K562 (cell line): ENCODE data around the gene HMX2. TPM values are rescaled to one million over a fixed set of nuclear protein-coding genes. Genes with fewer than 3 reads are reported as not detected.
A peak's percentile ranks its signal among the peaks of the same experiment; 100 is the strongest.

Source experiments
- ATAC-seq: fragments of 200-7000 bp; cut with Tn5 transposase; 3 replicates; pipeline ENCODE4 v1.9.1; 2020; ENCODE audit warnings: moderate library complexity
- BruUV-seq: library from RNA; stranded (reverse); fragments of 400-500 nt; replicated peaks from 2 replicates; lab custom pipeline; 2021; lab: Mats Ljungman, UMichigan
- CTCF ChIA-PET: fragments of 300-600 bp; formaldehyde crosslinking; extraction: SDS; loops from one replicate; lab custom pipeline; 2021; ENCODE audit warnings: low intra/inter-chr PET ratio; lab: Yijun Ruan, JAX
- POLR2A ChIA-PET: fragments of 300-600, 350-650 bp; sonication (Branson Sonifier 250); formaldehyde crosslinking; extraction: SDS; loops from one replicate; lab custom pipeline; 2021; ENCODE audit warnings: antibody characterized with exemption, inconsistent platforms; lab: Yijun Ruan, JAX
- DNase-seq, 4 experiments: peaks; one replicate each; pipeline versions ENCODE4 v3.0.0 to v3.0.0-alpha.2; 2011 to 2018; ENCODE audit warnings: low spot score in 3 of 4, mixed read lengths in 3 of 4; ENCODE audit errors: extremely low read depth in 1 of 4
- FAIRE-seq: peaks from 2 replicates; lab custom pipeline; 2011; peaks lifted over from hg19 to GRCh38; lab: Jason Lieb, UNC
- H2AFZ ChIP-seq: 2 replicates; pipeline ENCODE4 v1.6.0; 2011; ENCODE audit warnings: low read depth, low read length, control low read depth, inconsistent platforms
- H3K27ac ChIP-seq: fragments of 200-600 bp; 3 replicates; pipeline ENCODE4 v1.8.0; 2011; ENCODE audit warnings: low read depth, mild to moderate bottlenecking, control low read depth, inconsistent platforms, low read length, moderate library complexity, mixed read lengths; ENCODE audit errors: extremely low read depth
- H3K27me3 ChIP-seq, 2 experiments: fragments of 300-600 bp in 1 of 2; 2 replicates in 1 of 2; 3 replicates in 1 of 2; pipeline versions ENCODE4 v1.6.0 to v1.8.0; 2011; ENCODE audit warnings: inconsistent platforms in 2 of 2, low read length in 2 of 2, mild to moderate bottlenecking in 1 of 2, mixed read lengths in 1 of 2, moderate library complexity in 1 of 2; ENCODE audit not compliant: control insufficient read depth in 2 of 2, insufficient read depth in 2 of 2
- H3K36me3 ChIP-seq: fragments of 300-600 bp; 3 replicates; pipeline ENCODE4 v1.8.0; 2011; ENCODE audit warnings: mild to moderate bottlenecking, low read length, inconsistent platforms; ENCODE audit not compliant: control insufficient read depth, insufficient read depth
- H3K4me1 ChIP-seq, 2 experiments: fragments of 200-600 bp in 1 of 2; replicated peaks in 1 of 2; 2 replicates in 1 of 2; 3 replicates in 1 of 2; pipeline versions ENCODE4 v1.5.1 to v1.8.0; 2011; ENCODE audit warnings: inconsistent platforms in 2 of 2, low read length in 2 of 2, mild to moderate bottlenecking in 1 of 2, mixed read lengths in 1 of 2, moderate library complexity in 1 of 2; ENCODE audit not compliant: control insufficient read depth in 2 of 2, insufficient read depth in 2 of 2
- H3K4me2 ChIP-seq: 2 replicates; pipeline ENCODE4 v1.6.1; 2011; ENCODE audit warnings: low read length, control low read depth, inconsistent platforms, mixed read lengths; ENCODE audit not compliant: insufficient read depth
- H3K4me3 ChIP-seq: fragments of 200-600 bp; sonication (generic), shearing (Covaris generic); 2 replicates; pipeline ENCODE4 v1.5.1; 2016; ENCODE audit warnings: control low read depth, inconsistent platforms
- H3K79me2 ChIP-seq: fragments of 200-600 bp; 3 replicates; pipeline ENCODE4 v1.8.0; 2011; ENCODE audit warnings: low read length, inconsistent platforms; ENCODE audit not compliant: control insufficient read depth, insufficient read depth
- H3K9ac ChIP-seq, 2 experiments: 2 replicates each; pipeline versions ENCODE4 v1.6.0 to v1.6.1; 2011; ENCODE audit warnings: low read depth in 2 of 2, low read length in 2 of 2, control low read depth in 1 of 2, inconsistent platforms in 1 of 2, mild to moderate bottlenecking in 1 of 2, mixed read lengths in 1 of 2; ENCODE audit not compliant: insufficient read depth in 1 of 2
- H3K9me1 ChIP-seq: one replicate; pipeline ENCODE4 v1.6.0; 2011; ENCODE audit warnings: inconsistent platforms, mild to moderate bottlenecking, low read length, moderate library complexity; ENCODE audit not compliant: control insufficient read depth, insufficient read depth
- H3K9me3 ChIP-seq: replicated peaks from 2 replicates; pipeline ENCODE4 v1.5.1; 2011; ENCODE audit warnings: low read depth, low read length, inconsistent platforms; ENCODE audit not compliant: control insufficient read depth, insufficient read depth
- H4K20me1 ChIP-seq: replicated peaks from 2 replicates; pipeline ENCODE4 v1.6.1; 2011; ENCODE audit warnings: low read length, inconsistent platforms, mixed read lengths; ENCODE audit not compliant: control insufficient read depth, insufficient read depth
- ATF2 ChIP-seq: sonication (generic); formaldehyde crosslinking; IDR thresholded peaks from 2 replicates; pipeline ENCODE4 v1.8.1; 2022; ENCODE audit warnings: missing genetic modification reagents
- CCNT2 ChIP-seq: IDR thresholded peaks from 2 replicates; pipeline ENCODE4 v1.6.1; 2011; ENCODE audit warnings: borderline replicate concordance, low read depth, mild to moderate bottlenecking, moderate library complexity, mixed read lengths, low read length; ENCODE audit not compliant: insufficient read length; ENCODE audit errors: extremely low read depth
- CREB3L1 ChIP-seq: fragments of 450-650 bp; IDR thresholded peaks from 2 replicates; pipeline ENCODE4 v1.6.1; 2014; ENCODE audit warnings: low read depth, mild to moderate bottlenecking, moderate library complexity, borderline replicate concordance
- E2F8 ChIP-seq: fragments of 450-650 bp; IDR thresholded peaks from 2 replicates; pipeline ENCODE4 v1.7.1; 2018; ENCODE audit warnings: mild to moderate bottlenecking, low read depth; ENCODE audit not compliant: partially characterized antibody
- HSF4 ChIP-seq: fragments of 250-450 bp; sonication (Bioruptor Pico); IDR thresholded peaks from 2 replicates; pipeline ENCODE4 v2.1.2; 2022; ENCODE audit warnings: mild to moderate bottlenecking, moderate library complexity, borderline replicate concordance
- TARDBP ChIP-seq: fragments of 450-650 bp; IDR thresholded peaks from 2 replicates; pipeline ENCODE4 v1.6.1; 2016
- ZKSCAN1 ChIP-seq: fragments of 150-350 bp; IDR thresholded peaks from 2 replicates; pipeline ENCODE4 v1.6.1; 2016; ENCODE audit warnings: low read depth, low read length
- ZNF354B ChIP-seq: fragments of 250-450 bp; sonication (Bioruptor Pico); IDR thresholded peaks from 2 replicates; pipeline ENCODE4 v1.4.0; 2020
- WGBS: fragments of 100-300 bp; shearing (Covaris generic); methylation state at CpG from one replicate; pipeline ENCODE4 v1.1.6; 2016; ENCODE audit warnings: low coverage, mixed read lengths; ENCODE audit not compliant: insufficient coverage; ENCODE audit errors: missing lambda C conversion rate; 5-methylcytosine and 5-hydroxymethylcytosine counted together
- in situ Hi-C: fragments of 300-500 bp; cut with MboI; formaldehyde crosslinking; loops from 4 replicates; pipeline ENCODE4 v1.15.0; 2018; ENCODE audit warnings: inconsistent platforms, mixed read lengths
- intact Hi-C: fragments of 100-400 bp; cut with micrococcal nuclease; formaldehyde crosslinking; loops from 2 replicates; pipeline ENCODE4 v1.14.2; 2022
- polyA plus RNA-seq, 8 experiments: library from polyadenylated mRNA; depleted of rRNA in 4 of 8; stranded (reverse) in 5 of 8; unstranded in 3 of 8; fragments of >200 nt; fragmentation: Nextera tagmentation in 2 of 8; fragmentation: Illumina TruSeq in 1 of 8; extraction: Ambion mirVana in 2 of 8; extraction: Trizol in 1 of 8; gene quantifications; 2 replicates each; pipeline versions ENCODE4 v1.2.1 to v1.2.3, GENCODE V29; 2011 to 2014; ENCODE audit warnings: inconsistent platforms in 1 of 8, missing spikeins in 1 of 8
- total RNA-seq, 7 experiments: library from RNA; depleted of rRNA in 6 of 7; stranded (reverse); fragments of >200 nt in 6 of 7; fragmentation: Illumina TruSeq in 2 of 7; extraction: Trizol in 2 of 7; gene quantifications; 2 replicates each; pipeline versions ENCODE4 v1.2.1 to v1.2.3, GENCODE V29; 2011 to 2021; ENCODE audit warnings: low replicate concordance in 1 of 7

The HMX2 gene
- total and polyA plus RNA-seq, 9 of the 15 experiments (the other 6 are each of a cell fraction or from before 2014, with no cell fraction given) = 0.07 to 0.58 (median 0.09) TPM; not detected in 2

GRCh38 chr10:123146894-123147634 lies 872 bp upstream of the HMX2 start:
- no peak overlapping the region for H3K4me2 ChIP-seq
- no peaks in the 10 kb centered on the region for H3K27me3 ChIP-seq

DNA sequence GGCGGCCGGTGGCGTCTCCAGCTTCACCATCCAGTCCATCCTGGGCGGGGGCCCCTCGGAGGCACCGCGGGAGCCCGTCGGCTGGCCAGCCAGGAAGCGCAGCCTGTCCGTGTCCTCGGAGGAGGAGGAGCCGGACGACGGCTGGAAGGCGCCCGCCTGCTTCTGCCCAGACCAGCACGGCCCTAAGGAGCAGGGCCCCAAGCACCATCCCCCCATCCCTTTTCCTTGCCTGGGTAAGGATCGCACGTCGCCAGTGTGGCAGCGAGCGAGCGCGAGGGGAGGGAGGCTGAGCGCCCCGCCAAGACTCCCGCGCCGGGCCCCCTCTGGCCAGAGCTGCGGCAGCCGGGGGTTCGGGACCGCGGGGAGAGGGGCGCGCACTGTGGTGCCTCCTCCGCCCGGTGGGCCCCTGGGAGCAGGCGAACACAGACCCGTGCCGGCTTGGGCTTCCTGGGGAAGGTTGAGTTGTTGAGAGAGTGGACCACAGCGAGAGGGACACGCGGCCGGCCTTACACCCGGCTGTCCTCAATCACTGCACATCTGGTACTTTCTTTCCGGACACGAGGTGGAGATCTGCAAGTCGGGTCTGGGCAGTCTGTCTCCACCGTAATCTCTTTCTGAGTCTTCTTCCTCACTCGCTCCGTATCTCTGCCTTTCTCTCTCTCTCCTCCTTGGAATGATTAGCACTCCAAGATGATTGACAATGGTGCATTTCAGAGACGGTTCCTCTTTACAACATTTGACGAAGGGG lies 652 bp downstream of the HMX2 start:
- peaks cover 10 to 23% of the 10 kb centered on the region in 2 experiments; a peak in 4 of 5 replicates for H3K4me1 ChIP-seq
- no peaks in the 10 kb centered on the region for H3K9me1 ChIP-seq
- H3K79me2 ChIP-seq = no peaks in the 10 kb centered on the region
- H3K9ac ChIP-seq = no peak overlapping the region
- DNase-seq (no peak), ATAC-seq (no peak), FAIRE-seq (no peak)
- H3K27ac ChIP-seq = no peak overlapping the region
- no peaks in the 10 kb centered on the region for H3K27me3 ChIP-seq
- no peak overlapping the region for H3K4me2 ChIP-seq
- H3K9me3 ChIP-seq = no peaks in the 10 kb centered on the region
- WGBS = 79% methylated on average over 18 of the region's 55 CpGs
- BruUV-seq = no TSS peak
- peak overlapping the region; percentile 19; the same call in 1 of the 2 replicates for H3K4me3 ChIP-seq
- no peaks in the 10 kb centered on the region for H4K20me1 ChIP-seq
- no peak overlapping the region for H2AFZ ChIP-seq
- intact Hi-C loops (no loop called here), in situ Hi-C loops (no loop called here)
- POLR2A ChIA-PET = interaction anchor here (1.9 kb wide), 1 partner anchor 9 kb away, joined by 6 read pairs; no protein-coding TSS in a partner anchor
- H3K36me3 ChIP-seq = no peaks in the 10 kb centered on the region
- CTCF ChIA-PET = no interaction called here
- no peak for TF ChIP-seq CREB3L1
- TF ChIP-seq HSF4 (CRISPR knock-in tag) = no peak
- TF ChIP-seq ZNF354B (CRISPR knock-in tag) = no peak
- no peak for TF ChIP-seq E2F8
- TF ChIP-seq TARDBP = no peak
- no peak for TF ChIP-seq ATF2 (CRISPR knock-in tag)

More at GRCh38 chr10:123146894-123147634, 872 bp upstream of the HMX2 start:
- H2AFZ ChIP-seq = no peak overlapping the region
- peaks cover 9 to 23% of the 10 kb centered on the region in 2 experiments; a peak in 4 of 5 replicates for H3K4me1 ChIP-seq
- intact Hi-C loops (no loop called here), in situ Hi-C loops (no loop called here)
- no peak overlapping the region for H3K4me3 ChIP-seq
- ATAC-seq = no peak
- FAIRE-seq = no peak
- H3K27ac ChIP-seq = no peak overlapping the region
- no TSS peak for BruUV-seq
- no peaks in the 10 kb centered on the region for H4K20me1 ChIP-seq
- no peaks in the 10 kb centered on the region for H3K36me3 ChIP-seq
- WGBS = 68% methylated on average over 19 of the region's 24 CpGs
- no peaks in the 10 kb centered on the region for H3K9me3 ChIP-seq
- CTCF ChIA-PET = no interaction called here
- no peak for DNase-seq
- H3K9me1 ChIP-seq = no peaks in the 10 kb centered on the region
- H3K9ac ChIP-seq = no peak overlapping the region
- H3K79me2 ChIP-seq = no peaks in the 10 kb centered on the region
- TF ChIP-seq CCNT2 = no peak
- peak; percentile 80 for TF ChIP-seq ZKSCAN1
- POLR2A ChIA-PET = no interaction called here
